NCI-H128 (cell line): ENCODE data around the gene IRX4.

Experiments
- DNase-seq: peaks from one replicate; lab custom pipeline; 2025; ENCODE audit not compliant: unreplicated experiment; lab: John Stamatoyannopoulos, UW

IRX4 gene

DNA sequence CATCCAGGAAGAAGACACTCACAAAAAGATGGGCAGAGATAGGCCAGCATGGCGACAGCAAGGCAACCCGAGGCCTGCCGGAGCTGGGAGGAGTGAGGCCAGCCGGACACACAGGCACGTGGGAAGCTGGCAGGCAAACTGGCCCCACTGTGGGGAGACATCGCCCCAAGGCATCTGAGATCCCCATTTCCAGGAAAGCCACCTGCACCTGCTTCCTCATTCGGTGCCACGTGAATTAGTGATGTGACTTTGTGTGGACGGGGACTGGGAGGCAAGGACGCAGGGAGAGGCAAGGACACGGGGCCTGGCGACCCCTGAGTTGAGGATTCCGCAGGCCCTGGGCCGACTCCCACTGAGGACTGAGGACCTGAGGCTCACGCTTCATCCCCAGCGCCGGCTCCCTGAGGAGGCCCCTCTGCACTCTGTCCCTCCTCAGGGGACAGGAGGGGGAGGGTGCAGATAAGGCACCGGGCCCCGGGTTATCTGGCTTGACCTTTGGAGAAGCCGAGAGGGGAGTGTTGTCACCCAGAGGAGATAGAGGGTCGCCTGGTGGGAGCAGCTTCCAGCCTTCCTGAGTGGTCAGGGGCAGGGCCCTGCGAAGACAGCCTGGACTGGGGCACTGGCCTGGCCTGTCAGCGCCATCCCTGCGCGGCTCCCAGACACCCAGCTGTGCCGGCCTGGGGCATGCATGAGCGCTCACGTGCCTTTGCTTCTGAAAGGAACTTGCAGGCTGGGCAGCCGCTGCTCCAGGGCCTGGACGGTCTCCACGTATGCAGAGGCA is 41.8 kb downstream of the IRX4 start:
- DNase-seq: no peak

DNA sequence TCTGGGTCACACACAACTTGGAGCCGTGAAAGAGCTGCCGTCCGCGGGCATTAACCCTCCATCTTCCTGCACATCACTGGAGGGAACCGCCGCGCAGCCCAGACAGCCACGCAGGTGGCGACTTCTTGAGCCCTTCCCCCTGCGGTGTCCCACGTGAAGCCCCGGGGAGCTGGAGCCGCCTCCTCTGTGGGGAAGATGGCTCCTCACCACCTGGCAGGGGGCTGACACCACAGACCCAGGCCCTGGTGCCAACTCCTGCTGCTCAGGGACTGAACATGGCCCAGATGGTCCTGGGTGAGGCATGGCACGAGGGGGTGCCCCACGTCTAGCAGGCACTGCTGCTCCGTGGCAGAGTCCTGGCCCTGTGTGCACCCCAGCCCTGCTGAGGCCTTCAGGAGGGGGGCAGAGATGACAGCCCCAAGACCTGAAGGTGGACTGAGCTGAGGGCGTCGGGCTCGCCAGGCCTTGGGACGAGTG is 42.6 kb downstream of the IRX4 start:
- DNase-seq: no peak

DNA sequence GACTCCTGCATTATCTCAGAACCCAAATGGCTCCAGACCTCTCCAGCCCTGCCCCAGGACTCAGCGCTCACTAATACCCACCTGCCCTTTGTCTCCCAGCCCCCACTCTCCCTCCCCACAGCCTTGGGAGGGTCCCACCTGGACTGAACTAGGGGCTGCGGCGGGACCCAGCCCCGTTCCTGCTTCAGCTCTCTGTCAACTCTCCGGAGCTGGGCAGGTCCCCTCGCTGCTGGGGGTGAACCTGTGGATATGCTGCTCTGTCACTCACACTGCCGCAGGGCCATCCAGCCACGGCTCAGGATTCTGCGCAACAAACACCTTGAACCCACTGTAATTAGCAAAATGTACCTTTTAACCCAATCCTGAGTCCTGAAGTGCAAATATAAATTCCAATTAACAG is 44.7 kb downstream of the IRX4 start:
- DNase-seq: no peak

DNA sequence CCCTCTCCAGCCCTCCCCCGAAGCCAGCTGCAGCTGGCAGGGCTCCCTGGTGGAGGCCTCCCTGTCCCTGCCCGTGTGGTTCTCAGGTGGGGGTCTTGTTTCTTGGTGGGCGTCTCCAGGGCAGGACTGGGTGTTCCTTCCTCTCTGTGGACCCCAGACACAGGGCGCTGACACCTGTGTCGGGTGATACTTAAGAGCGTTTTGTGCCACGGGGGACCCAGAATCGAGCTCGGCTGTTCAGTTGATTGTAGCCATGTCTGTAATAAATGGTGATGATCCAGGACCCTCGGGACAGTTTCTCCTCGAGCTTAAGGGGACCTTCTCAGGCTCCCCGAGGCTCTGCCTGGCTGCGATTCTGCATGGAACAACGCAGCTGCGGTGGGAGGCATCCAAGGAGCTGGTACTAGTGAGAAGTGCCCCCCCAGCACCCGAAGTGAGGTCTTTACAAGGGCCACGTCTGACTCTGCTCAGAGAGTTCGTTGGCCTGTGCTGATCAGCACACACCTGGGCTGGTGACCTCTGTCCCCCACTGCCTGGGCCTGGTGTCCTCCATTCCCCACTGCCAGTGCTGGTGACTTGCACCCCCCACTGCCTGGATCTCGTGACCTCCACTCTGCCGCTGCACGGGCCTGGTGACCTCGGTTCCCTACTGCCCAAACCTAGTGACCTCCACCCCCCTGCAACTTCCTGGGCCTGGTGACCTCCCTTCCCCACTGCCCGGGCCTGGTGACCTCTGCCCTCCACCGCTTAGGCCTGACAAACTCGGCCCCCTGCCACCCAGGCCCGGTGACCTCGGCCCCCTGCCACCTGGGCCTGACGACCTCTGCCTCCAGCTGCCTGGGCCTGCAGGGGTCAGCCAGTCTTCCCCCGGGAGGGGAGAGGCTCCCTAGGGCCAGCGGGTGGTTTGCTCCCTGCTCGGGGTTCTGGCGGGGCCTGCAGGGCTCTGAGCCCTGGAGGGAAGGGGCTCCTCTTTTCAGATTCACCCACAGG is 45.5 kb downstream of the IRX4 start:
- DNase-seq: no peak

DNA sequence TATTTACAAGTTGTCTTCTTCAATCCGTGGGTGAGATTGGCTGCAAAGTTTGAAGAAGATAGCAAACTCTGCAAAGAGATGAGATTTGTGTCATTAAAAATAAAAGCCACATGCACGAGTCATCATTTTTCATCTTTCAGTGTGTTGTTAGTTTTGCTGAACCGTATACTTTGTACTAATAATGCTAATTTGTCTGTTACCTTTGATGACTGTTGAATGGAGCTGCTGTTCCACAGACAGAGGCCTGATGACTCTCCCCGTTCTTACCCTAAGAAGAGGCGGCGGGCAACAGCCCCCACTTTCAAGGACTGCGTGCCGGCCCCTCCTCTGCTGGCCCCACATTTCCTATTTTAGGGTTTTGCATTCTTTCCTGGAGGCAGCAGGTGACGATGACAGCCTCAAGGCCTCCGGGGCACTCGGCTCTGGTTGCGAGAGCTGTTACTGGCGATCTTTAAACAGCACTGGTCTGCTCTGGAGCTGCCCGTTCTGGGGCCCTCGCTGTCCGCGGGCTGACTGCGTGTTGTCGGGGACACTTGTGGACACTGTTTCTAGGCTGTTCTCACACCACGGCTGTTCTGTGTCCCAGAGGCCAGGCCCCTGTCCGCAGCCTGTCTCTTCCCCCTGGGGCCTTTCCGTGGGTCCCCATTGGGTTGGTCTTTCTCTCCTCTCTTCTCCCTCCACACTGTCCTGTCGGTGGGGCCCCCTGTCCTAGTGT is 46.4 kb downstream of the IRX4 start:
- no peak for DNase-seq

DNA sequence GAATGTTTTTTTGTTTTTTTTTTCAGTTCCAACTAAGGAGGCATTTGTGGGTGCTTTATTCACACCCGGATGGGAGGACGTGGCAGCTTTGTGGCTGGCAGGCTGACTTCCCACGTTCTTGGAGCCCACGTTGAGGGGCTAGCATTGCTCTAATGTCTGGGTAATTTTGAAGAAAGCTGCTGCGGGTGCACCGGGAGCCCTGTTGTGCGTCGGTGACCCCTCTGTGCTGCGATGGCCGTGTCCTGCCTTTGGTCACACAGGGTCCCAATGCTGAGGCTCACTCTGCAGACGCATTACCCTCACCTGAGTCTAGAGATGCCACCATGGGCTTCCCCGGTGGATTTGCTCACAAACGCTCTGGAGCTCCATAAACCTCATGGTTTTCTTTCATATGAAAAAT is 47.3 kb downstream of the IRX4 start:
- no peak for DNase-seq

DNA sequence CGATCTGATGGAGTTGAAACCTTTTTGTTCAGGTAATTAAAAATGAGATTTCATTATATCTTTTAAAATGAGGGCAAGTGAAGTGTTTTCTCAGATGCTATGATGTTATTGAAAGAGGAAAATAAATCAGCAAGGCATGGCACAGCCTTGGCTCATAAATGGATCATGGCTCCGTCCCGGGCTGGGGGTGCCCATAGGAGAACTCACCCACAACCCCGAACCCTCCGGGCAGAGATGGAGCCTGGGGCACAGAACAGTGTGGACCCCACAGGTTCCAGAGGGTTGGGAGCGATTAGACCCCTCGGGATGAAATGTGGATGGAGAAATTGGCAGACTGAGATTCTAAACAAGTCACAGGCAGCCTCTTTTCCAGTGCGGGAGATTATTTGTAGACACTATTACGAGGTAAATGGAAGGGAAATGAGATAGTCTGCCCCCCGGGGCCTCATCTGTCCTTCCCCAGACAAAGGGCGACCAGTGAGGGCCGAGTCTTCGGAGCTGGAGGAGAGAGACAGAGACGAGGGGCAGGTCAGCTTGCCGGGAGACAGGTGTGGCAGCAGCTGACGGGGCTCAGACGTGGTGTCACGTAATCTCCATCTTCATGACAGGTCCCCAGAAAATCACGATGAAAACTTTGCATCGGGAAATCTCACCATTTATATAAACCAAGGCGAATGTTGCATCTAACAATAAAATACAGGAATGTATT is 47.9 kb downstream of the IRX4 start:
- DNase-seq: no peak

DNA sequence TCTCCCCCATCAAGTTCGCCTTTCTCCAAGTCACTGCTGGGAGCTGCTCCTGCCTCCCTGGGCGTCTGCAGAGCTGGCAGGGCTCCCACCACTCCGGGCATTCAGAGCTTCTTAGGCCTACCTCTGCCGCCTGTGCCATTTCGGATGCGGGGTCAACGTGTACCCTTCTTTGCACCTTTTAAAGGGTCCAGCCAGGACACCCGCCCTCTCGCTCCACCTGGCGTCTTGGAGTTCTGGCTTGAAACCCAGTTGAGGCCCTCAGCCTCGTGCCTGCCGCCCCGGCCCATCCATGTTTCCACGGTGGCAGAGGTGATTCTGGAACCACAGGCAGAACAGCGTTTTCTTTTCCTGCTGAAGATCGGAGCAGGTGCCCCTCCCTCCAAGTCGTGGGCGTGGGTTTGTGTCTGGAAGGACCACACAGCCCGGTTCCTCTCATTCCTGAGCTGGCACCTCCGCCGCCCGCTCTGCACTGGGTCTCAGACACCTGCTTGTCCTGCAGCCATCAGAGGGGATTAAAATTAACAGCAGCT is 48.6 kb downstream of the IRX4 start:
- no peak for DNase-seq

DNA sequence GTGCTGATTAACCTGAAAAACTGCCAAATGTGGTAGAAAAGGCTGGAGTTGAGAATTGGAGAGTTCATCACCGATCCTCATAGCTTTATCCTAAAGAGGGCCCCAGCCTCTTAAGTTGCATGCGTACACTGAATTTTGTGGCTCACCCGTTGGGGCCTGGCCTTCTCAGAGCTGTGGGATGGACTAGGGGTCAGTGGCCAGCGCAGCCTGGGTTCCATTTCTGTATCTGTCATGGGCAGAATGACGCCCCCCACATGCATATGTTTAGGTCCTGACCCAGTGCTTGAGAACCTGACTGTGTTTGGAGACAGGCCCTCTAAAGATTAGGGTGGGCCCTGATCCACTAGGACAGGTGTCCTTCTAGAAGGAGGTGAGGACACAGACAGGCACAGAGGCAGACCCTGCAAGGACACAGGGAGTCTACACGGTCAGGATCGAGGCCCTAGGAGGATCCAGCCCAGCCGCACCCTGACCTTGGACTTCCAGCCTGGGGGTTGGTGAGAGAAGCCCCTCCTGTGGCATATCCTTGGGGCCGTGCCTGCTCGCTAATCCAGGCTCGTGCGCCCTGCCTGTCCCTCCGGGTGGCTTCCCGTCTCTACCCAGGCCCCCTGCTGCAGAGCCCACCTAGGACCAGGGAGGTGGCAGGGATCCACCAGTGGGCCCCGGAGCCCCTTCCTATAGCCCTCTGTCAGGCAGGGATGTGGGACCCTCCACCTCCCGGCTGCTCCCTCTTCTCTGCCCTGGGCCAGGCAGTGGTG is 49.3 kb downstream of the IRX4 start:
- DNase-seq: no peak

DNA sequence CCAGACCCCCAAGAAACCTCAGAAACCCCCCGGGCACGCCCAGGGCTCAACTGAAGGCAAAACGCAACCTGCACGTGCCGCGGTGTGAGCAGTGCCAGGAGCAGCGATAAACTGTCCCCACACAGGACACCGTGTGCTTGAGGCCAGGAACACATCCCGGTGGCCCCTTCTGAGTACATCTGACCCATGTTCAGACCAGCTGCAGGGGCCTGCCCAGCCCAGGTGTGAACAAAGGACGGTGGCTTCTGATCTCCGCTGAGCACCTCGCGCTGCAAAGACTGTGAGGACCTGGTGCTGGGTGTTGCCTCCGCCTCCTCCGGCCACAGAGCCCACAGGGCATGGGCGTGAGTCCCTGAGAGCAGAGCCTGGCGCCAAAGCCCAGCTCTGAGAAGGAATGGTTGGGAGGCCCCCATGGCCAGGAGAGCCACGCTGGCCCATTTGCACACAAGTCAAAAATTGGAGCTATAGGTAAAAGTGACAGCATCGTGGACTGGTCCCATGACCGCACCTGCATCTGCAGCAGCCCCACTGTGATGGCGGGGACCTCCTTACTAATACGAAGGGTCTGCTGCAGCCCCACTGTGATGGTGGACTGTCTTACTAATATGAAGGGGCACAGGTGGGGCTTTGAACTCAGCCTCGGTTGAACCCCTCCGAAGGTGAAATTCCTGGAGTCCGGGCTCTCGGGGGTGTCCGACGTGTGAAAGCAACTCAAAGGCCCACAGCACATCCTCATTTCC is 50.0 kb downstream of the IRX4 start:
- no peak for DNase-seq

DNA sequence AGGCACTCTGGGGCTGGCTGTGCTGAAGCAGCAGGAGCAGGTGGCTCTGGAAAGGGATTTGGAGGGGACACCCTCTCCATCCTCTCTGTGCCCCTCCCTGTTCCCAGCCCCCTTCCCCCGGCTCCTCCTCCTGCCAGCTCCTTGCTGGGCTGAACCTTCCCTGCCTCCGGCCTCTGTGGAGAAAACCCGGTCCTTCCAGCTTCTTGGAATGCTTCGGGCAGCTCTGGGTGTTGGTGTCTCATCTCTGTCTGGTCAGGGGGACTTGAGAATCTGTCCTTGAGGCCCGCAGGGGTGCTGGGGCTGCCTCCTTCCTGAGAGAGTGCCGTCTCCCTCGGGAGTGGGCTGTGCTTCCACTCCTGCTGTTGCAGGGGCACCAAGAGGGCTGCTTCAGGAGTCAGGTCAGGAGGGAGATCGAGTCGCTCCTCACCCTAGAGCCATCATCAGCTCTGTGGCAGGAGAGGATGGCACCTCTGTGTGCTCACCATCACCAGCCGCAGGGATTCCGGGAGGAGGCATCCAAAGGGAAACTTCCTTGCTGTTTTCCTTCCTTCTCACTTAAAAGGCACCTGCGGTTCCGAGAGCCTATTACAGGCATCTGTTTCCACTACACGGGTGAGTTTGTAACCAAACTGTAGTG is 50.9 kb downstream of the IRX4 start:
- no peak for DNase-seq

DNA sequence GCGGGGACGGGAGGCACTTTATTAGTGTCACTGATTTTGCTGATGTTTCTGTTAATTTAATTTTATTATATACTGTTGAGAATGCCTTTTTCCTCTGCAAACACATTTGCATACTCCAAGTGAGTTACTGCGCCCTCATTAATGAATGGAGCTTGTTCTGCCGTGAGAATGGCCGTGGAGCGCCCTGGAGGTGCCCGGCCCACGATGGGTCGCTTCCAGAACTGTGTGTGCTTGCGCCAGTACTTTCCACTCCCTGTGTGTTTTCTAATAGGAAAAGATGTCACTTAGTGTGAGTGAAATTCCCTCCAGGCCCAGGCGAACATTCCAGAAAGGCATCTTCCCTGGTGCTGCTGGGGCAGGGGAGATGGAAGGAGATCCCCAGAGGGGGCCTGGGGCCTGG is 51.5 kb downstream of the IRX4 start:
- no peak for DNase-seq

DNA sequence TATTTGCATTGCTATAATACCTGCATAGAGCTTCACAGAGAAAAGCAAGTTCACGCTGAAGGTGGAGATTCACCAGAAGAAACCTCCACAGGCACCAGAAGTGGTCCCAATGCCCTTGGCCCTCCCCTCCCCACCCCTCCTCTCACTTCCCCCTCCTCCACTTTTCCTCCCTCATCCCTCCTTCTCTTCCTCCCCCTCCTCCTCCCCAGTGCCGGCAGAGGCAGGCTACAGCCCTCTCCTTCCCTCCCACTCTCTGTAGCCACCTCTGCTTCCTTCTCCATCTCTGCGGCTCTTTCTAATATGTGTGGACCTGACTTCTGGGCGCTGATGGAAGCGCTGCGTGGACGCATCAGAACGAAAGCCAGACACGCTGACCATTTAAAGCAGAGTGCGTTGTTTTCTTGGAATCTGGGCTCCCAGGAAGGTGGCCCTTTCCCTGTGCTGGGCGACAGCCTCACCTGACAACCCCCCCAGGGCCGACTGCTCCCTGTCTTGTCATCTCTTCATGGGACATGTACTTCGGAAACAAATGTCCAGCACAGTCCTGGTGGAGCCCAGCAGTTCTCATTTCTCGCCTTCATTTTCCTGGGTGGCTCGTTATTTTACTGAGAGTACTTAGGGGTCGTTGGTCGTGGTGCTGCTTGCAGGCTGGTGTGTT is 52.0 kb downstream of the IRX4 start:
- no peak for DNase-seq

DNA sequence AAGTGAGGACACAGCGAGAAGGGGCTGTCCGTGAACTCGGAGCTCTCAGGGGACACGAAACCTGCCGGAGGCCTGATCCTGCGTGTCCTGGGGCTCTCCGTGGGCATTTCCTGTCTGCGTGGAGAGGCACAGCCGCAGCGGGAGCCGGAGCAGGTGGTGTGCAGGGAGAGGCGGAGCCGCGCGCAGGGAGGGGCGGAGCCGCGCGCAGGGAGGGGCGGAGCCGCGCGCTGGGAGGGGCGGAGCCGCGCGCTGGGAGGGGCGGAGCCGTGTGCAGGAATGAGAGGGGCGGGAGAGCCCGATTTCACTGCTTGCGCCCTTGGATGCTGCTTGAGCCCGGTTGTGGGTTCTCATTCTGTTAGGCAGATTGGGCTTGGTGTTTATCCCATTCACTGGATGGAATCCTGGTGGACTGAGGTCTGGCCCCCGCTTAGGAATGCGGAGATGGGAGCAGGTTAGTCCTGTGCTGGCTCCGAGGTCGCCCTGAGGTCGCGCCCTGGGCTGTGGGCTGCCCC is 54.8 kb downstream of the IRX4 start:
- no peak for DNase-seq
